RWPE1 (cell line): ENCODE measurements around the gene CTNNA1.

Experiments
- CTCF ChIA-PET: fragments of 350-600 bp; sonication (Branson Sonifier 250); formaldehyde crosslinking; extraction: SDS; loops from one replicate; lab custom pipeline; 2021; lab: Yijun Ruan, JAX
- POLR2A ChIA-PET: fragments of 400-600 bp; formaldehyde crosslinking; extraction: SDS; loops from one replicate; lab custom pipeline; 2020; ENCODE audit warnings: antibody characterized with exemption; ENCODE audit not compliant: low non-redundant PET; lab: Yijun Ruan, JAX
- DNase-seq: peaks from one replicate; pipeline ENCODE4 v3.0.0; 2012; ENCODE audit warnings: low spot score
- H3K27ac ChIP-seq: fragments of 450-650 bp; 2 replicates; pipeline ENCODE4 v1.5.1; 2017
- TF ChIP-seq, protein P1 (sequence below): fragments of 450-650 bp; conservative IDR thresholded peaks from 2 replicates; pipeline ENCODE4 v1.5.1; 2017; ENCODE audit warnings: low read depth, mild to moderate bottlenecking

Gene CTNNA1

DNA sequence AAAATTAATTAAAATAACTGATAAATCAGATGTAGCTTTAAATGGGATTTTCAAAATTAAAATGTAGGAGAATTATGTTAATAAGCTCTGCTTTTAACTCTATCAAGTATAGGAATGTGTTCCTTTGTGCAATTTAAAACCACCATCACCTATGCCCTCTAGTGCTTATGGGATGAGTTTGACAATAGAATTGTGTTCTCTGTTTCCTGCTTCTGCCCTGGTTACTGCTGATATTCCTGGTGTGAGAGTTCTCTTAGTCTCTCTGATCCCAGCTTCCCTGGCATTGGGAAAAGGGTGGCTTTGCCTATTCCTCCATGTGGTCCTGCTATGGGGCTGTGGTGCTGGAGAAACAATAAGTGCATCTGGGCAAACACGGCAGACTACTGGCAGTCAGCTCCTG, 113.8 kb downstream of the CTNNA1 start:
- ChIA-PET CTCF (interaction anchor here (0.6 kb wide), 1 partner anchor 9 kb away, joined by 5 read pairs; no protein-coding TSS in a partner anchor), POLR2A (no interaction called here)
- TF ChIP-seq, protein P1, sequence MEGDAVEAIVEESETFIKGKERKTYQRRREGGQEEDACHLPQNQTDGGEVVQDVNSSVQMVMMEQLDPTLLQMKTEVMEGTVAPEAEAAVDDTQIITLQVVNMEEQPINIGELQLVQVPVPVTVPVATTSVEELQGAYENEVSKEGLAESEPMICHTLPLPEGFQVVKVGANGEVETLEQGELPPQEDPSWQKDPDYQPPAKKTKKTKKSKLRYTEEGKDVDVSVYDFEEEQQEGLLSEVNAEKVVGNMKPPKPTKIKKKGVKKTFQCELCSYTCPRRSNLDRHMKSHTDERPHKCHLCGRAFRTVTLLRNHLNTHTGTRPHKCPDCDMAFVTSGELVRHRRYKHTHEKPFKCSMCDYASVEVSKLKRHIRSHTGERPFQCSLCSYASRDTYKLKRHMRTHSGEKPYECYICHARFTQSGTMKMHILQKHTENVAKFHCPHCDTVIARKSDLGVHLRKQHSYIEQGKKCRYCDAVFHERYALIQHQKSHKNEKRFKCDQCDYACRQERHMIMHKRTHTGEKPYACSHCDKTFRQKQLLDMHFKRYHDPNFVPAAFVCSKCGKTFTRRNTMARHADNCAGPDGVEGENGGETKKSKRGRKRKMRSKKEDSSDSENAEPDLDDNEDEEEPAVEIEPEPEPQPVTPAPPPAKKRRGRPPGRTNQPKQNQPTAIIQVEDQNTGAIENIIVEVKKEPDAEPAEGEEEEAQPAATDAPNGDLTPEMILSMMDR, result no peak
- no peak overlapping the region for H3K27ac ChIP-seq
- DNase-seq, result no peak

DNA sequence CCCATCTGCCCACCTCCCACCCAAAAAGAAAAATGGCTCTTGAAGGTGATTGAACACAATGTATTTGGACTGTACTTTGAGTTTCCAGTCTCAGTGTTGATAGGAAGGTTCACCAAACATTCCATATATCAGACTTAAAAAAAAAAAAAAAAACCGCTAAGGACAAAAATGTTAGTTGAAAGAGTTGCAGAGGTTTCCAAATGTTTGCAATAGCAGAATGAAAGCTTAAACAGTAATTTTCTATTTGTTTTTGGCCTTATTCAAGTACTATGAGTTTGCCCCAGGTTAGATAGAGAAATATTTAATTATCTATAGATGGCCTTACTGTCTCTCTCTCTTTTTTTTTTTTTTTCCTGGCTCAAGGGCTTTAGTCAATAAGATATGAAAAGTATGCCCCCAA, 115.8 kb downstream of the CTNNA1 start:
- no peak overlapping the region for H3K27ac ChIP-seq
- ChIA-PET CTCF (interaction anchor here (0.6 kb wide), 1 partner anchor 55 kb away, joined by 7 read pairs; no protein-coding TSS in a partner anchor), POLR2A (no interaction called here)
- TF ChIP-seq, protein P1, result no peak
- DNase-seq, result no peak

DNA sequence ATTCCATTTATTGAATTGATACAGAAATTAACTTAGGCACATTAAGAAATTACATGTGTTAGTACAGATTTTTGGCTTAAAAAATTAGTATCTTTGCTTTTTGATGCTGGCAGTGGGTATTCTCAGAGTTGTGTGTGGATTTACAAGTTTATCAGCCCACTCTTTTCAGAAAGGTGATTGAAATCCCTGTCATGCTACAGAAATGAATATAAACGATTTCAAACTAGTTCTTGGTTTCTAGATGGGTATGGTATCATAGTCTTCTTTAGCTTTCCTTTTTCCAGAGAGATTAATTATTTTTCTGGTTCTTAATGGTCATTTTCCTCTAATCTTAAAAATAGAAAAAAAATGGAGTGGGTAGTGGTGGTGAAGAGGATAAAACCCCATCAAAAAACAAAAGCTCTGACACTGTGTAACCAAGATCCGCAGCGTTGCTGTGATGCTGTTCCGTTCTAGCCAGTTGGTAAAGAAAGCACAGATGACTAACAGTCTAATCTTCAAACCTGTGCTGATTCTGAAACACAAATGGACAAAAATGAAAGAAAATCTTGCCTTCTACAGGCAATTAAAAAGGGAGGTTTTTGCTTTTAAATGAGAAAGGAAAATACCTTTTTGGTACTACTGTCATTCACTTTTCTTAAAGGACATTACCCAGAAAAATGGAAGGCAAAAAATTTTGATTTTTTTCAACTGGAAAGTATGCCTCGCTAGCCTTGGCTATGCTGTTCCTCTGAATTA, 116.7 kb downstream of the CTNNA1 start:
- DNase-seq, result peak; percentile 26
- TF ChIP-seq, protein P1, result no peak
- ChIA-PET CTCF (interaction anchor here (0.6 to 0.7 kb wide), 2 partner anchors 56 to 1509 kb away, joined by 3 to 7 read pairs; no protein-coding TSS in a partner anchor), POLR2A (interaction anchor here (0.7 kb wide), 1 partner anchor 43 kb away, joined by 5 read pairs; no protein-coding TSS in a partner anchor)
- H3K27ac ChIP-seq, result no peak overlapping the region

DNA sequence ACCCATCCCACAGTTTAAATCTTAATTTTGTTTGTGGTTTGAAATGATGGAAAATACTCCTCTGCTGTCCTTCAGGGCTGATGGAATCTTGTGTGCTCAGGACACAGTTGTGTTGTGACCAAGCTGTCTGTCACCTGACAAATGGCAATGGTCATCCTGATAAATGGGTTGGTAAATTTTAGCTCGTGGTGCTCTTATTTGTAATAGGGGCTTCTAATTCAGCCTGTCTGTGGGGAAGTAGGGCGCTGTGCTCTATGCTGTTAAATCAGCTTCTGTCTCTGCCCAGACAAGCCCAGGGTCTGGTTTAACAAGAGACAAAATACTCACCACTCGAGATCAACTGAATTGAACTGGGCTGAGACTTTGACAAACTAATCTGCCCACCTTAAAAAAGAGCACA, 117.4 kb downstream of the CTNNA1 start:
- TF ChIP-seq, protein P1, result no peak
- POLR2A ChIA-PET, result no interaction called here
- no peak overlapping the region for H3K27ac ChIP-seq
- no peak for DNase-seq
- CTCF ChIA-PET, result interaction anchor here (1.8 kb wide), 1 partner anchor 45 kb away, joined by 6 read pairs; no protein-coding TSS in a partner anchor

DNA sequence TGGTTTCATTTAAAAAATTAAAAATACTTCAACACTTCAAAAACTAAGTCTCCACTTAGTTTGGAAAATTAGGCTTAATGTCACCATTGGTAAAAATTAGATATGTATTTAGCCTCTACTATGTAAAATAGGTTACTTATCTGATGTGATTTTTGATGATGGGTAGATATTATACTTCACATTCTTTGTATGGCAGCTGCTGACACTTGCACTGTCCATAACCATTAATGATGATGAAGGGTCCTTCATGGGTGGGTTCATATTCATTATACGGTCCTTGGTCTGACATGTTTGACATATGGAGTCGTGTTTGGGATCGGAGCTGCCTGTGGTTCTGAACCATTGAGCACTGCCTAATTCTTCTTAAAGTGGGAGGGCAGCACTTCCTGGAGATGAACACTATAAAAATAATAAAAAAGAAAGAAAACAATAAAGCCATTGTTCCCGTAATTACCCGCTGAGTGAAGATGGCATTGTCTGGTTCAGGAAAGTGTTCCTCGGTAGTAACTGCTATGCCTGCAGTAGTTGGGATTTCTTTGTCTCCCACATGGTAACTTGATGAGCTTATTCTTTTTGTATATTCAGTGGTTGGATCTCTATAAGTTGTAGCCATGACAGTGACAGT, 119.7 kb downstream of the CTNNA1 start:
- POLR2A ChIA-PET, result no interaction called here
- no peak overlapping the region for H3K27ac ChIP-seq
- CTCF ChIA-PET, result no interaction called here
- no peak for DNase-seq
- TF ChIP-seq, protein P1, result no peak

DNA sequence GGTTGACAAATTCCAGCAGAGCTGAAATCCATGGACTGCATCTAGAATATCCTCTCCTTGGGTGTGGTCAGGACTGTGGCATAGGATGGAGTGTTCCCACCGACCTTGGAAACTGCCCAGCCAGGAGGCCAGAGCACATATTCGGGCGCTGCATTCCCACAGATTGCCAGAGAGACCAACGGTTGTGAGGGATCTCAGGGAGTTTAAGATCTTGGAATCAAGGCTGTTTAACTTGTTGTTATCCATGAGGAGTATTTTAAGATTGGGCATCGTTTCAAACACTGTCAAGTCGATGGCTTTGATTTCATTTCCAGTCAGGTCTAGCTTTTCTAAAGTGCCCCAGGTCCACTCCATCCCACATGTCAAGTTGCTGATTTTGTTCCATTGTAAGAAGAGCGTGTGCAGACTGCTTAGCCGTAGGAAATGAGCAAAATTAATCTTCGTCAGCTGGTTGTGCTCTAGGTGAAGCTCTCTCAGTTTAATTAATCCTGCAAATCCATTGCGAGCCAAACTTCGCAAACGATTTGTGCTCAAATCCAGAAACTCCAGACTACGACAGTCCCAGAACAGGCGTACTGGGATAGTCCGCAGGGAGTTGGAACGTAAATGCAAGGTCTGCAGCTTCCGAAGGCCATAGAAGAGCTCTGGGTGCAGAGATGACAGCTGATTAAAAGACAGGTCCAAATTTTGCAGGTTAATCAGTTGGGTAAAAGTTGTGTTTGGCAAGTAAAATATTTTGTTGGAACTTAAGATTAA, 120.4 kb downstream of the CTNNA1 start:
- ChIA-PET POLR2A (no interaction called here), CTCF (interaction anchor here (0.8 kb wide), 2 partner anchors 27 to 76 kb away, joined by 4 read pairs; no protein-coding TSS in a partner anchor)
- H3K27ac ChIP-seq, result no peak overlapping the region
- DNase-seq, result no peak
- TF ChIP-seq, protein P1, result no peak
